Measurements from ENCODE around the gene SCUBE2.
"Not testable (repeated sequence)": the region's sequence is repeated elsewhere in the genome, so short reads cannot be mapped to it uniquely, and the experiment has no call there.

Gene SCUBE2

DNA sequence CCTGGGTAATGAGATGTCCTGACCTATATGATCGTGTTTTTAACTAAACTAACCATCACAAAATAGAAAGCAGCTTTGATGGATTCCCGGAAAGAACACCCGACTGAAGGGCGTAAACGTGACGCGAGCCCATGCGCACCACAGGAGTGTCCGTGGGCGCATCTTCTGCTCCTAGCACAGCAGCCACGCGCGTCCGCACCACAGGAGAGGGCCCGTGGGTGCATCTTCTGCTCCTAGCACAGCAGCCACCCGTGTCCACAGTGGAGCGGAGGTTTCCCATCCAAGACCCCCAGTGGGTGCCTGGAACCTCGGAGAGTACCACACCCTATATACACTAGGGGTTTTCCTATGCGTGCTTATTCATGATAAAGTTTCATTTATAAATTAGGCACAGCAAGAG lies 51.5 kb downstream of the SCUBE2 start:
- DNase-seq, result no peak

DNA sequence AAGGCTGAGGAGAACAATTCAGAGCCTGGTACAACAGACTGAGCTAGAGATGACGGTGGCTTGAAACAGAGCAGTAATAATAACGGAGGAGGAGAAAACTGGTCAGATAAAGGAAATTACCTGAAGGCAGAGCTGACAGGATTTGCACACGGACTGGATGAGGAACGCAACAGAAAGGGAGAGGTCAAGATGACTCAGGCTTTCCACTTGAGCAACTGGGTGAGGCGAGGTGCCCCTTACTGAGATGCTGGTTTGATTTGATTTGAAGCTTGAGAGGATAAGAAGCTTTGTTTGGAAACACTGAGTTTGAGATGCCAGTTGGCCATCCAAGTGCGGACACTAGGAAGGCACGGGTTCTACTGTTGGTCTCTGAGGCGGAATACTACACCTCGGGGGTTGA lies 52.2 kb downstream of the SCUBE2 start:
- DNase-seq, result no peak

DNA sequence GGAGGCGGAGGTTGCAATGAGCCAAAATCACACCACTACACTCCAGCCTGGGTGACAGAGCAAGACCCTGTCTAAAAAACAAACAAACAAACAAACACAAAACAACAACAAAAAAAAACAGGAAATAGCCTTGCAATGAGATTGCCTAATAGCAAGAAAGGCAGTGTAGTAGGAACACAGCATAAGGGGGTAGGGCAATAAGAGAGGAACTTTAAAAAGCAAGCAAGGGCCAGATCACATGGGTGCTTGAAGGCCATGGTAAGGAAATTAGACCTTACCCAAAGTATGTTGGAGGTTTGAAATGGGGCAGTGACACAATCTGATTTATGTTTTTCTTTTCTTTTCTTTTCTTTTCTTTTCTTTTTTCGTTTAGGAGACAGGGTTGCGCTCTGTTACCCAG lies 52.9 kb downstream of the SCUBE2 start:
- DNase-seq, result no peak

DNA sequence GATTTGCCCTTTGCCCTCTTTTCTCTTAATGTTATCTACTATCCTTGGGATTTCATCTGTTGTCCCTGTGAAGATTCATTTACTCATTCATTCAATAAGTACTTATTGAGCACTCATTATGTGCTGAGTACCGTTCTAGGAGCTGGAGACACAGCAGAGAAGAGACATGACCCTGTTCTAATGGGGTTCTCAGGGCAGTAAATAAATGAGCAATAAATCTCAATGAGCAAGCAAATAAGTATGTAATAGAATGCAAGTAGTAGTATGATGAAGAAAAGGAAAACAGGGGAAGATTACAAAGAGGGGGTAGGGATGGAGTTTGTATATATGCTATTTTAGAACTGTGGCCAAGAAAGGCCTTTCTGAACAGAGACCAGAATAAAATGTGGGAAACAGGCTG lies 53.4 kb downstream of the SCUBE2 start:
- DNase-seq, result no peak

DNA sequence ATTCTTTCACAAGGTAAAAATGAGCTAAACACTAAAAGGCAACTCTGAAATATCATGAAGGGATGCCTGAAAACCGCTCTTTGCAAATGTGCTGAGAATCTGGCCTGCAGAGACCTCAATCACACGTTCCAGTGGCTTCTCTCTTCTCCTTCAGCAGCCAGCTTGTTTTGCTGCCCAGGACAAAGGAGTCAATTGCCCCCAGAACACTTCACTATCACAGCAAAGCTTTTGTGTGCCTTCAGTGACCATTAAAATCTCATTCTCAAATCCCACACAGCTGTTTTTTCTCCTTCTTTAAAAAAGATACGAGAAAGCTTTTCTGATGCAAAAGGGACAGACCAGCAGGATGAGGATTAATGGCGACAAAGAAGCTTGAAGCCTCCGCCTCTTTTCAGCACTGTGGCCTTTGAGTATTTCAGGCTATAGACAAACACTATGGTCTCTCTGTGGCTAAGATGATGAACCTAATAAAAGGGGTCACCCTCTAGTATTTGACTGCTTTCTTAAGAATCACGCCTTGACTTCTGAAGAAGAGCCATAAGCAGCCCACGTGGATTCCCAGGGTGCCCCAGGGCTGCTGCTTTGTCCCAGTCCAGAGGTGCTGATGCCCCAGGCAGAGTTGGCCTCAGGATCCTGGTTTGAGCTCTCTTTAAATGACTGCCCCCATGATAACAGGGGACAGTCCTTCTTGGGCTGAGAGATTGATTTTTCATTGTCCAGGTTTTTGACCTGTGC lies 54.2 kb downstream of the SCUBE2 start:
- DNase-seq, result no peak

DNA sequence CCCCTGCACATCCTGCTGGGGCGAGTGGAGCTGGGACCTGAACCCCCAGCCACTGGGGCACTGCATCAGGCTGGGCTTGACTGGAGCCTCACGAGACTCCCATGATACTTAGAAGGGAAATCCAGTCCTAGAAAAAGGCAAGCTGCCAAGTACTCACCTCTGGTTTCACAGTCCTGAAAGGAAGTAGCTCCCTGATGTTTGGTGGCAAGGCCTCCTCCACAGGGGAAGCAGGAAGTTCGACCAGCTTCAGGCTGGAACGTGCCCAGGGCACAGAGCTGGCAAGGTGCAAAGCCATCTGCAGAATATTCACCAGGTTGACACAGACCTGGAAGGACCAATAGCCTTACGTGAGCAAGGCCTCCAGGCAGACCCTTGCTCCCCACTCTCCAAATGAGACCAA lies 60.8 kb downstream of the SCUBE2 start:
- DNase-seq, result no peak

DNA sequence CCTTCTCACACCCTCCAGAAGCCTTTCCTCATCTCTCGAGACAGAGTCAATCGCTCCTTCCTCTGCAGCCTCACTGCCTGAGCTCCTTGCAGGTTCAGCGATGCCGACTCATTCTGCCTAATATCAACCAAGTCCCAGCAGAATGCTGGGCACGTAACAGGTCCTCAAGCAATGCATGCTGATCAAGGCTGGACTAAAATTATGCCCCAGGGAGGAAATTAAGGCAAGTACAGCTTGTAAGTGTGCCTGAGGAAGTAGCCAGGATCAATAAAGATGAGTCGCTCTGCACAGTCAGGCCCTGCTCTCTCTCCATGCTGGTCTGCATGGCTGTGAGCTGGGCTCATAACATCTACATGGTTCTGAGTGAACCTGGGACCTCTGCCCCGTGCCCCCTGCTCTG lies 62.0 kb downstream of the SCUBE2 start:
- no peak for DNase-seq

DNA sequence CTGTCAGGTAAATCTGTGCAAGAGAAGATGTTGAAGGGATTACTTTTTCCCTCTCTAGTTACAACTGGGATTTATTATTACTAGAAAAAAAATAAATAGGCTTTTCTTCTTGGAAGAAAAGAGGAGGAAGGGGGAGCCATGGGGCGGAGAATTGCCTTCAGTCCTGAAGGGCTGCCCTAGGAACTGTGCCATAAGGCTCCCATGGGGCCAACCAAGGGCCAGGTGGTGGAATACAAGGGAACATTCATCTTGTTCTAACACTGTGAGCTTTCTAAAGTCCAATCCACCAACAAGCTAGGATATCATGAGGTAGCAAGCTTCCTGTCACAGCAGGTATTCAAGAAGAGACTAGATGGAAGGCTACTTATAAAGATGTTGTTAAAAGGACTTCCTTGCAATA lies 62.8 kb downstream of the SCUBE2 start:
- DNase-seq, result no peak

DNA sequence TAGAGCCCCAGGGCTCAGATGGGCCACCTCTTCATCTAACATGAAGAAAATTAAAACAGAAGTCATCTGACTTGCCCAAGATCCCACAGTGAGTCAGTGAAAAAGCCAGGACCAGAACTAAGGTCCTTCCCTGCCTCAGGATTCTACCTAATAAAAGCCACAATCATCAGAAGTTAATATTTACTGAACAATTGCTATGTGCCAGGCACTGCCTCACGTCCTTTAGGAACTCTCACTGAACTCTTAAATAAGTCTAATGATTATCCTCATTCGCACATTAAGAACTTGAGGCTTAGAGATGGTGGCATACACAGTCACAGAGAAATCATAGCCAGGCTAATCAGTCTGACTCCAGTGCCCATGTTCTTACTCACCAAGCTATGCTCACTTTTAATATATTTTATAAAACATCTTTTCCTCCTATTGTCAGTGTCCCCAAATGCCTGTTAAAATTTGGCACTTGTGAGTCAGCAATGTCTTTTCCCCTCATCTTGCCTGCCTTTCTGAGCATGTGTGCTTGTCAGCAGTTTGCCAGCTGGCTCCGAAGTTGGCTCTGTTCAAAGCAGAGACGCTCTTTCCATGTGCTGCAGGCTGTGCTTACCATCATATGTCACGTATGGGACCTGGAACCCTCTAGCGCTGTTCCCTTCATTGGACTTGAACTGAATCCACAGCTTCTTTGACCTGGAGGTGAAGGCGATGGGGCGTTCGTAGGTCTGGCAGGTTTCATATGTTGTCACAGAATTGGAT lies 66.1 kb downstream of the SCUBE2 start:
- DNase-seq, result no peak

DNA sequence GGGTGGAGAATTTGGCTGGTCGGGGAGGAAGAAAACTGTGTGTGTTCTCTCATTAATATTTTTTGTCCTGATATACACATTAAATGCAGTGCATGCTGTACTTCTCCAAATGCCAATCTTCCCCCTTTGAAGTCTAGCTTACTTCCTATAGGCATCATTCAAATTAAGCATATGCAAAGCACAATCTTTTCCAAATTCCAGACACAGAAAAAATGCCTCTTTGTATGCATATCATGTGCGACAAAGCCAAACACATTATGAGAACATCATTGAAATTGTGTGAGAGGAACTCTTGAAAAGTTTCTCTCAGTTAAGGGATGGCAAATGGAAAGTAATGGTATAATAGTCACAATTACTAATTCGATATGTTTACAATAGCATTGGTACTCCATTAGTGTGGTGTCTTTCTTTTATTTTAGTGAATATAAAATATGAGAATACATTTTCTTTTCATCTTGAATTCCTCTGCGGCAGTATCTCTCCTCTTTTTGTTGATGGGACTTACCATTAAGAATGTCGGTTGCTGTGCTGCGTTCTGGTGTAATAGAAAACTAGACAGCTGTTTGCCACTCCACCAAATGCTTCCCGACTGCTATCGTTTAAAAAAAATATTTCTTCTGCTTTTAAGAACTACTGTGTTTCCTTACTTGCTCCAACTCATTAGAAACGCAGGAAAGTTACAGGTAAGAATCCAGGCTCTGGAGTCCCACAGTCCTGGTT lies 68.3 kb downstream of the SCUBE2 start:
- no peak for DNase-seq

DNA sequence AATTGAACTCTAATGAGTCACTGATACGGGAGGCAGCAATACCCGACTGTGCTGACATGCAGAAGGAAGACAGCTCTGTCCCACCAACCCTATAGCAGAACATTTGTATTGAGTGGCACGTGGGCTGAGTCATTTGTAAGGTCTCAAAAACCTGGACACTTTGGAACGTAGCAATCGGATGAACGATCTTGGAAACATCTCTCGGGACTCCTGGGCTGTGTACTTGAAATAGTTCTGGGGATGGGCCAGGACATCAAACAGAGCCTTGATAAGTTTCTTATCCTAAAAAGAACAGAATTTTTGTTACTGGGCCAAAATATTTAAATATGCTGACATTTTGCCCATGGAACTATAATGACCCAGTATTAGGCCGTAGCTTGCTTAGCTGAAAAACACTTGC lies 70.5 kb downstream of the SCUBE2 start:
- no peak for DNase-seq

DNA sequence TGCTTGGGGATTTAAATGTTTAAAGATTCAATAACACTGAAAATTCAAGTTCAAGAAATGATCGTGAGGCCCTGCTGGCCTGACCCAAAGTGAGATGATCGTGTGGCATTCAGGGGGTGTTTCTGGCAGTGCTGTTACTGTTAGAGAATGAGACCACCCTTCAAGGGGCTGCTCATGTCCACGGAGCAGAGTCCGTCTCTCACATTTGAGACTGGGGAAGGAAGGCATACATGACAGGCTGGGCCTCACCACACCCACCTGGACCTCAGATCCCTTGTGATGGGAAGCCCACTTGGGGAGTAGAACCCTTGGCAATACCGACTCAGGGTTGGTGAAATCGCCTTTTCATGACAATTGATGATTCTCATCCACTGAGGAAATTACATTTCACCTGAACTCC lies 71.5 kb downstream of the SCUBE2 start:
- no peak for DNase-seq

DNA sequence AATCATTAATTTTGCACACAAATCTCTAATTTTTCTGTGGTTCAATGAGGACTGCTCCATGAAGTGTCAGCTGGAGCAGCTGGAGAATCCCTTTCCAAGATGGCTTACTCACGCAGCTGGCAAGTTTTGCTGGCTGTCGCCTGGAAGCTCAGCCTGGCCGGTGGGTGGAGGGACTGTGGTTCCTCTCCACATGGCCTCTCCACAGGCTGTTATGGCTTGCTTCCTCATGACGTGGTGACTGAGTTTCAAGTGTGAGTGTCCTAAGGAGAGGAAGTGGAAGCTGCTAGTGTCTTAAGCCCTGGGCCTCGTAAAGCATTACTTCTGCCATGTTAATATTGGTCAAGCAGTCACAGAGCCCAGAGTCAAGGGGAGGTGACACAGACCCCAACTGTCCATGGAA lies 73.6 kb downstream of the SCUBE2 start:
- DNase-seq, result no peak

DNA sequence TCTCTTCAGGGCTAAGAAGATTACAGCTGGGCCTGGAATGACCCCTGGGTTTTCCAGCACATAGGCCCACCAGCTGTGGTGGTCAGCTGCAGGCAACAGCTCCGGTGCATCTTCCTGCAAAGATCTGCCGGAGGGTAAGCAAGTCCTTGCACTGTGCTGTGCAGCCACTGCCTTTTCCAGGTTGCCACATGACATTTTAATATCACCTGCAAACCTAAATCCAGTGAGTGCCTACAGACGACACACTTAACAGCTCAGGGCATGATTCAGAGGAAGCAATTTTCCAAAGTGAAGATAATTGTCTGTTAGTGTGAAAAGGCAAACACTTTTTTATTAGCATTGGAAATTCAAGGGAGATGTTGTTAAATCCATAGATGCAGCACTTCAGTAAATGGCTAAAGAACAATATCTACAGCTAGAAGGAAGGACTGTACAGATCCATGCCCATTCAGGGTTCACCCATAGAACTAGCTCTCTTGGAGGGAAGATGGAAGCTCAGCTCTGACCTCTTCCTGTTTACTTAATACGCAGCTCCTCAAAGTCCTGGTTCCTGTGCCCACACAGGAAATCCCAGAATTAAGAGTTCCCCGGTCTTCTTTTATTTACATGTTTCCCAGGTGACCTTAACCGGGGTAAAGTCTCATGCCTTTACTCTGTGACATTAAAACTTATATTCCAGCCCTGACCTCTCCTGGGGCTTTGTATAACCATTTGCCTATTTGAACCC lies 74.3 kb downstream of the SCUBE2 start:
- no peak for DNase-seq

DNA sequence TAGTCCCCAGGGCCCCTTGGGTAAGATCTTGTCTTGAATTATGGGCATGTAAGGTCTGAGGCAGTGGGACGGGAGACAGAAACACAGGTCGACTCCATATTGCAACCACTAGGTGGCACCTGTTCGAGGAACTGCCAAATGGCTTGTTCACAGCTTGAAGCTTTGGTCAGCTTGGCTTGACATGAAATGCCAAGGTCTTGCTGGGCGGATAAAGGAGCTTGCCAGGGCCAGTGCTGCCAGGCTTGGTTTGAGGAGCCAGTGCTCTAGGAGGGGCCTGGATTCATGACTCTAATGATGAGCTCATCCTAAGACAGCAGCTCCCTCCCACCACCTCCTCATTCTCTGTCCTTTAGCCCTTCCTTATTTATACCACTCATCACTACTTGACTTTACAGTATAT lies 75.7 kb downstream of the SCUBE2 start:
- DNase-seq, result peak; percentile 38

DNA sequence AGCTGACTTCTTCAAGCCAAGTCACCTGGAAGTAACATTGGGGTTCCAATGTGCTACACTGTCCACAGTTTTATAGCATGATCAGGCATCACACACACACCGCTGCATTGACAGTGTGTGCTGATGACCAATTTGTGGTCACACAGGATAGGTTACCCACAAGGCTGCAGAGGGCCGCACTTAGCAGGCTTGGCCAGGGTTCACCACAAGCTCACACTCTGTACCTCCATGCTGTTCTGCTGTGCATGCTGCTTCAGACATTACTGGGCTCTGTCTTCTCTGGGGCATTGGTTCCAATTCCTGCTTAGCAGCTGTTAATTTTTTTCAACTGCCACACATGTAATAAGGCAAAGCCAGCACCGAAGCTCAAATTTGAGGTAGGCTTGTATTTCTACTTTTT lies 76.6 kb downstream of the SCUBE2 start:
- no peak for DNase-seq

DNA sequence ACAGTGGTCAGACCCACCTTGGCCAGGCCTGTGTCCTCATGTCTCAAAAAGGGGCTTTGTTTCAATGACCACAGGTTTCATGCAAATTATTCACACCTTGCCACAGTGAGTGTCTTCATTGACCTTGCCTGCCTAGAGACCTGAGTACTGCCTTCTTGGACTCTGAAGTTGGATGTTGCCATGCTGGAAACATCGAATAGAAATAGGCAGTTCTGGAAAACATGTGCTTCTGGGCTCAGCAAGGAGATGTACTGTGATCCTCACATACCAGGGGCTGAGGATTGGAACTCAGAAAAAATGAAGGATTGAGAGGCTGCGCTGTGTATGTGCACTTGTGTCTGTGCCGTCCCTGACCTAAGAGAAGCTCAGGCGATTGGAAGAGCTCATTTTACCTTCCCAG lies 78.0 kb downstream of the SCUBE2 start:
- DNase-seq, result no peak

DNA sequence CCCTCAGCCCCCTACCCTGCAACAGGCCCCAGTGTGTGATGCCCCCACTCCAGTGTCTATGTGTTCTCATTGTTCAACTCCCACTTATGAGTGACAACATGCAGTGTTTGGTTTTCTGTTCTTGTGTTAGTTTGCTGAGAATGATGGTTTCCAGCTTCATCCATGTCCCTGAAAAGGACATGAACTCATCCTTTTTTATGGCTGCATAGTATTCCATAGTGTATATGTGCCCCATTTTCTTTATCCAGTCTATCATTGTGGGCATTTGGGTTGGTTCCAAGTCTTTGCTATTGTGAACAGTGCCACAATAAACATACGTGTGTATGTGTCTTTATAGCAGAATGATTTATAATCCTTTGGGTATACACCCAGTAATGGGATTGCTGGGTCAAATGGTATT lies 81.9 kb downstream of the SCUBE2 start:
- DNase-seq, result not testable (repeated sequence)

DNA sequence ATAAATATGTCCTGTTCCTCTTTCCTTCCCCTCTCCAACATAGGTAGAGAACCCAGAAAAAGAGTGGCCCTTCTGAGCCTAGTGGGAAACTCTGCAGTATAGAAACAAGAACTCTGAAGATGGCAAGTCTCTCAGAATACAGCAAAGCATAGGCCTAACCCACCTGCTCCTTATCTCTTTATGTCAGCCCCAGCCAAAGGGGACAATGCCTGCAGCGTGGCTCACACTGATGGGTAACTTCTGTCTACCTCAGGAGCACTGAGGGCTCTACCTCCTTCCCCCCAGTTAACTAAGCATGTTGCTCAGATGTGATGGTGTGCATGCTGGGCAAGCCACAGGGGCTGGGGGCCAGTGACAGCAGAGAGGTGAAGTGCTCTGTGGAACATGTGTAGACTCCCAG lies 82.7 kb downstream of the SCUBE2 start:
- DNase-seq, result no peak

DNA sequence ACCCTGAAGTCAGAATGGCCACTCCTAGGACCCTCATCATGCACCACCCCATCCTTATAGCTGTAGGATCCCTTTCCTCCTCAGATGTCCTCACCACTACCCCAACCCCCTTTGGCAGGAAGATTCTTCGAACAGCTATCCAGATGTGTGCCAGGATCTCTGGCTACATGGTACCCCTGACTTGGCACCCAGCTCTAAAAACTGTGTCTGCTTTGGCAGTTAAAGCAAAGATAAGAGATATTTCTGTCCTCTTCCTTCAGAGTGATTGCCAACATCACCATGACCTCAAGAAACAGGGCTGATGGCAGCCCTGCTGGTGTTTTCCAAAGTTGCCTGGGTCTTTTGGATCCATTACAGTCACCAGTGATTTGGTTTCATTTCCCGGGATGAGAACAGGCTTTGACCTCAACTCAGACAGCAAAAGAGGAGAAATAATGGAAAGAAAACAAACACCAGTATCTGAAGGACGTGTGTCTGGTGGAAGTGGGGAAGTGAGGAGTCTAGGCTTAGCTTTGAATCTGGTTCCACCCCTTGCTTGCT lies 83.3 kb downstream of the SCUBE2 start:
- no peak for DNase-seq

DNA sequence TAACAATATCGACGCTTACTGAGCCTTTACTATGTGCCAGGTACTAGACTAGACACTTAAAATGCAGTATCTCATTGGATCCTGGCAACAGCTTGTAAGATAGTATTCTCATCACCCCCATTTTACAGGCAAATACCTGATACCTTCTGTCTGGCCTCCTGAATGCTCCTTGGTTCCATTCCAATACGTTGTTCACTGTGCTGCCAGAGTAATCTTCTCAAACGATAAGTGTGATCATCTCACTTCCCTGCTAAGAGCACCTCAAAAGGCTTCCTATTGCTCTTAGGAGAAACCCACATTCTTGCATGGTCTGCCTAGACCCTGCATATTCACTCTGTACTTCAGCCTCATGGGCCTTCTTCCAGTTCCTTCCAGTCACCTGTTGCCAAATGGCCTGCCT lies 86.3 kb downstream of the SCUBE2 start:
- DNase-seq, result no peak

DNA sequence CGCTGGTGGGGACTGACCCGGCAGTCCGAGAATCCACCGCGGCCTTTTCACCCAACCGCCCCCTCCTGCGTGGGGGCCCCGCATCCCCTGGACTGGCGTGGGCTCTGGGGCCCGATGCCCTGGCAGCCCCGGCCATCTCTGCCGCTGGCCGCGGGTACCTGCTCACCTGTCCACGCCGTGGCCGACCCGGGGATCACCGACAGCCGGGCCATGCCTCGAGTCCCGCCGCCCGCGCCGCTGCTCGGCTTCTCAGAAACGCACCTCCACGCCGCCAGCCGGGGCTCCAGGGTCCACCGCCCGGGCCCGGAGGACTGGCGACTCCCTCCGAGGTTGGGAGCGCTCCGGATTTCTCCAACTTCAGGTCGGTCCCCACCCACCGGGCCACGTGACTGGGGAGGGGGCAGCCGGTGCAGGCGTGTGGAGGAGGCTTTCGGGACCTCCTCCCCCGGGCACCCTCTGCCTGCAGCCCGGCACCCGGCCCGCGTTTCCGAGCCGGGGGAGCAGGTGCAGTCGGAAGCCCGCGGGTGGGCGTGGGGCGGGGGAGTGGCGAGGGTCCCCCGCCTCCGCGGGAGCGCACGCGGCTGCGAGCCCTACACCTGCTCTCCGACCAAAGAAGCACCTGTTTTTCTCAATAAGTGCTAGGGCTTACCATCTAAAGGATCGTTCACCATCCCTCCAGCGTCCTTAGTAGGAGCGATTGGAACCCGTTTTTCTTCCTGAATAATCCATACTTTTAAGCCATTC lies 87.0 kb downstream of the SCUBE2 start:
- DNase-seq, result peak; percentile 9

All from activated effector memory CD4-positive, alpha-beta T cell treated with Interleukin-2 at 50 U/mL for 16 hours (primary cell).